HepG2 (cell line): ENCODE measurements around the gene HOXD3. TPM values are rescaled to one million over a fixed set of nuclear protein-coding genes. Genes with fewer than 3 reads are reported as not detected.
A peak's percentile ranks its signal among the peaks of the same experiment; 100 is the strongest.

ENCODE experiments used
- ATAC-seq: fragments of 200-7000 bp; cut with Tn5 transposase; 3 replicates; pipeline ENCODE4 v1.9.1; 2020; ENCODE audit warnings: mild to moderate bottlenecking, moderate library complexity
- BruUV-seq: library from RNA; stranded (reverse); fragments of 400-500 nt; replicated peaks from 2 replicates; lab custom pipeline; 2021; lab: Mats Ljungman, UMichigan
- CTCF ChIA-PET: fragments of 300-600 bp; formaldehyde crosslinking; extraction: SDS; loops from one replicate; lab custom pipeline; 2021; ENCODE audit warnings: low total read pairs, inconsistent platforms, low intra/inter-chr PET ratio; lab: Yijun Ruan, JAX
- POLR2A ChIA-PET: fragments of 350-600 bp; sonication (Branson Sonifier 250); formaldehyde crosslinking; loops from one replicate; lab custom pipeline; 2020; ENCODE audit warnings: antibody characterized with exemption, inconsistent platforms; lab: Yijun Ruan, JAX
- DNase-seq: peaks from one replicate; pipeline ENCODE4 v3.0.0-alpha.2; 2015; ENCODE audit warnings: low spot score
- FAIRE-seq: peaks from 3 replicates; lab custom pipeline; 2011; peaks lifted over from hg19 to GRCh38; lab: Jason Lieb, UNC
- H2AFZ ChIP-seq: one replicate; pipeline ENCODE4 v1.6.1; 2011; ENCODE audit warnings: low read length, inconsistent platforms
- H3K27ac ChIP-seq: fragments of 300-600 bp; 3 replicates; pipeline ENCODE4 v1.8.0; 2011; ENCODE audit warnings: mixed run types, mild to moderate bottlenecking, mixed read lengths, low read length, inconsistent platforms; ENCODE audit not compliant: insufficient read depth; ENCODE audit errors: extremely low read length
- H3K27me3 ChIP-seq, 2 experiments: fragments of 200-600 bp in 1 of 2; 2 replicates in 1 of 2; 3 replicates in 1 of 2; pipeline versions ENCODE4 v1.6.0 to v1.8.0; 2011; ENCODE audit warnings: low read length in 2 of 2, mild to moderate bottlenecking in 2 of 2, moderate library complexity in 2 of 2, inconsistent platforms in 1 of 2; ENCODE audit not compliant: insufficient read depth in 2 of 2, control insufficient read depth in 1 of 2
- H3K36me3 ChIP-seq, 2 experiments: fragments of 200-600 bp in 1 of 2; replicated peaks in 1 of 2; 2 replicates in 1 of 2; 3 replicates in 1 of 2; pipeline versions ENCODE4 v1.5.1 to v1.8.0; 2011; ENCODE audit warnings: low read length in 2 of 2, inconsistent platforms in 1 of 2; ENCODE audit not compliant: insufficient read depth in 2 of 2, control insufficient read depth in 1 of 2
- H3K4me1 ChIP-seq: 2 replicates; pipeline ENCODE4 v1.5.1; 2012; ENCODE audit warnings: low read length, inconsistent platforms; ENCODE audit not compliant: insufficient read depth
- H3K4me2 ChIP-seq: 2 replicates; pipeline ENCODE4 v1.6.0; 2011; ENCODE audit warnings: low read depth, low read length, inconsistent platforms
- H3K4me3 ChIP-seq, 3 experiments: fragments of 200-600 bp in 1 of 3; sonication (generic), shearing (Covaris generic) in 1 of 3; replicated peaks in 1 of 3; 2 replicates each; pipeline ENCODE4 v1.5.1; 2011 to 2016; ENCODE audit warnings: low read length in 3 of 3, inconsistent platforms in 2 of 3, low read depth in 2 of 3, mild to moderate bottlenecking in 2 of 3, control low read depth in 1 of 3, mixed read lengths in 1 of 3; ENCODE audit not compliant: insufficient read depth in 1 of 3
- H3K79me2 ChIP-seq: one replicate; pipeline ENCODE4 v1.6.1; 2011; ENCODE audit warnings: low read length, inconsistent platforms; ENCODE audit not compliant: insufficient read depth
- H3K9ac ChIP-seq: 2 replicates; pipeline ENCODE4 v1.6.0; 2011; ENCODE audit warnings: mild to moderate bottlenecking, low read depth, low read length, inconsistent platforms; ENCODE audit not compliant: insufficient read depth
- H3K9me3 ChIP-seq: 2 replicates; pipeline ENCODE4 v1.5.1; 2012; ENCODE audit warnings: mild to moderate bottlenecking, low read length
- H4K20me1 ChIP-seq: 2 replicates; pipeline ENCODE4 v1.6.0; 2011; ENCODE audit warnings: inconsistent platforms, mild to moderate bottlenecking, low read length, moderate library complexity; ENCODE audit not compliant: insufficient read depth
- ASH2L ChIP-seq: fragments of 300-600, 200-600 bp; sonication (generic); IDR thresholded peaks from 2 replicates; pipeline ENCODE4 v1.7.0; 2017; ENCODE audit warnings: low read depth, mild to moderate bottlenecking, moderate library complexity, mixed read lengths, low read length; ENCODE audit not compliant: insufficient read length
- BATF2 ChIP-seq: sonication (generic); formaldehyde crosslinking; IDR thresholded peaks from 2 replicates; pipeline ENCODE4 v1.8.0; 2022; ENCODE audit warnings: mild to moderate bottlenecking, missing genetic modification reagents, moderate library complexity
- CBX2 ChIP-seq, 2 experiments: fragments of 200-600 bp in 1 of 2; sonication (generic); formaldehyde crosslinking in 1 of 2; IDR thresholded peaks; 2 replicates each; pipeline versions ENCODE4 v1.7.0 to v1.8.1; 2018 to 2022; ENCODE audit warnings: low read depth in 2 of 2, low read length in 1 of 2, mild to moderate bottlenecking in 1 of 2, missing genetic modification reagents in 1 of 2
- EP300 ChIP-seq, 3 experiments: sonication (generic) in 1 of 3; formaldehyde crosslinking in 1 of 3; IDR thresholded peaks; 2 replicates each; pipeline versions ENCODE4 v1.5.1 to v1.6.1; 2011 to 2020; ENCODE audit warnings: low read depth in 2 of 3, low read length in 2 of 3, borderline replicate concordance in 1 of 3, improper control_type of control experiment in 1 of 3, mild to moderate bottlenecking in 1 of 3, missing genetic modification reagents in 1 of 3, moderate library complexity in 1 of 3
- HDAC1 ChIP-seq: sonication (generic); formaldehyde crosslinking; IDR thresholded peaks from 2 replicates; pipeline ENCODE4 v1.5.1; 2020; ENCODE audit warnings: mild to moderate bottlenecking, missing genetic modification reagents
- MEF2D ChIP-seq: sonication (generic); formaldehyde crosslinking; IDR thresholded peaks from 2 replicates; pipeline ENCODE4 v1.5.1; 2020; ENCODE audit warnings: mild to moderate bottlenecking, missing genetic modification reagents
- NFIB ChIP-seq: sonication (generic); formaldehyde crosslinking; IDR thresholded peaks from 2 replicates; pipeline ENCODE4 v1.9.0; 2021; ENCODE audit warnings: missing genetic modification reagents, mild to moderate bottlenecking, borderline replicate concordance
- NONO ChIP-seq, 2 experiments: fragments of 450-650 bp in 1 of 2; sonication (generic) in 1 of 2; formaldehyde crosslinking in 1 of 2; IDR thresholded peaks in 1 of 2; conservative IDR thresholded peaks in 1 of 2; 2 replicates each; pipeline versions ENCODE4 v1.6.1 to v1.8.0; 2017 to 2022; ENCODE audit warnings: mild to moderate bottlenecking in 1 of 2, missing genetic modification reagents in 1 of 2, moderate library complexity in 1 of 2
- SIN3A ChIP-seq: IDR thresholded peaks from 2 replicates; pipeline ENCODE4 v1.6.1; 2011; ENCODE audit warnings: low read depth, mild to moderate bottlenecking, control low read depth, low read length, borderline replicate concordance
- SMAD3 ChIP-seq: sonication (generic); formaldehyde crosslinking; IDR thresholded peaks from 2 replicates; pipeline ENCODE4 v1.4.0; 2020; ENCODE audit warnings: missing genetic modification reagents
- SOX13 ChIP-seq, 3 experiments: fragments of 450-650 bp in 1 of 3; sonication (generic) in 1 of 3; formaldehyde crosslinking in 1 of 3; IDR thresholded peaks in 2 of 3; conservative IDR thresholded peaks in 1 of 3; 2 replicates each; pipeline versions ENCODE4 v1.5.0 to v1.6.1; 2016 to 2020; ENCODE audit warnings: antibody characterized with exemption in 1 of 3, mild to moderate bottlenecking in 1 of 3, missing compliant biosample characterization in 1 of 3, missing genetic modification reagents in 1 of 3, moderate library complexity in 1 of 3
- SOX5 ChIP-seq: IDR thresholded peaks from 2 replicates; pipeline ENCODE4 v1.6.1; 2016; ENCODE audit warnings: borderline replicate concordance
- SOX6 ChIP-seq, 2 experiments: fragments of 450-650 bp in 1 of 2; sonication (generic) in 1 of 2; formaldehyde crosslinking in 1 of 2; IDR thresholded peaks; 2 replicates each; pipeline versions ENCODE4 v1.4.0 to v1.6.1; 2017 to 2020; ENCODE audit warnings: antibody characterized with exemption in 1 of 2, mild to moderate bottlenecking in 1 of 2, missing genetic modification reagents in 1 of 2
- TFAP4 ChIP-seq: sonication (generic); IDR thresholded peaks from 2 replicates; pipeline ENCODE4 v1.6.1; 2016; ENCODE audit warnings: low read depth, borderline replicate concordance
- ZFP37 ChIP-seq: sonication (generic); formaldehyde crosslinking; IDR thresholded peaks from 2 replicates; pipeline ENCODE4 v1.4.0; 2020; ENCODE audit warnings: missing genetic modification reagents, borderline replicate concordance
- ZNF121 ChIP-seq: sonication (generic); formaldehyde crosslinking; IDR thresholded peaks from 2 replicates; pipeline ENCODE4 v1.5.0; 2020; ENCODE audit warnings: mild to moderate bottlenecking, missing genetic modification reagents
- WGBS: methylation state at CpG from one replicate; pipeline ENCODE4 v1.1.6; 2017; ENCODE audit warnings: low lambda C conversion rate; 5-methylcytosine and 5-hydroxymethylcytosine counted together
- in situ Hi-C: cut with HindIII; loops from 2 replicates; pipeline ENCODE4 v1.10.0; 2017; ENCODE audit warnings: low pct_unique_long_range_greater_than_20kb; ENCODE audit not compliant: extremely low pct_ligation_motif_present
- intact Hi-C: fragments of 100-400 bp; cut with micrococcal nuclease; formaldehyde crosslinking; loops from one replicate; pipeline ENCODE4 v1.10.0; 2022; ENCODE audit not compliant: unreplicated experiment
- polyA plus RNA-seq, 8 experiments: library from polyadenylated mRNA; depleted of rRNA in 3 of 8; stranded (reverse) in 7 of 8; unstranded in 1 of 8; fragments of >200 nt; fragmentation: Illumina TruSeq in 4 of 8; extraction: Trizol in 4 of 8; gene quantifications; 2 replicates each; pipeline versions ENCODE4 v1.2.1 to v1.2.3, GENCODE V29; 2011 to 2016; ENCODE audit warnings: low read depth in 4 of 8, missing spikeins in 1 of 8, mixed read lengths in 1 of 8; ENCODE audit not compliant: insufficient read depth in 1 of 8
- total RNA-seq, 5 experiments: library from RNA; depleted of rRNA; stranded (reverse); fragments of >200 nt; fragmentation: Illumina TruSeq; extraction: Trizol; gene quantifications; 2 replicates each; pipeline ENCODE4 v1.2.3, GENCODE V29; 2016; ENCODE audit warnings: low read depth in 1 of 5

HOXD3 gene
- total and polyA plus RNA-seq, 2 of the 13 experiments (the other 11 are each of a cell fraction or from before 2014, with no cell fraction given), result 0.05 to 0.09 TPM

- TF ChIP-seq ZFP37 (no peak), SIN3A (no peak), ZNF121 (CRISPR knock-in tag) (no peak), BATF2 (CRISPR knock-in tag) (no peak), NONO (IDR thresholded peaks at IDR 0.05) (no peak), NONO (CRISPR knock-in tag; conservative IDR thresholded peaks at IDR 0.05) (no peak), SMAD3 (no peak), NFIB (CRISPR knock-in tag) (no peak)
Measured at GRCh38 chr2:176112375-176113302, 44.5 kb upstream of the HOXD3 start (continued).

- CTCF ChIA-PET, result no interaction called here
- no TSS peak for BruUV-seq
- H3K4me3 ChIP-seq, result no peak overlapping the region
- peak; percentile 45 for DNase-seq
- H3K9ac ChIP-seq, result no peak overlapping the region
- H3K27me3 ChIP-seq, result peaks cover 24 to 96% of the 10 kb centered on the region in 2 experiments; a peak in 4 of 5 replicates
- intact Hi-C loops, result loop anchor here (5.0 kb wide), 2 partner anchors 523 to 1033 kb away; no protein-coding TSS in a partner anchor
- H2AFZ ChIP-seq, result no peak overlapping the region
- in situ Hi-C loops, result no loop called here
- WGBS, result 23% methylated on average over 20 of the region's 26 CpGs
- TF ChIP-seq CBX2 (IDR thresholded peaks at IDR 0.05; ENCODE audit: low read depth, low read length) (no peak; the same call in 1 of the 2 replicates), CBX2 (CRISPR knock-in tag; IDR thresholded peaks at IDR 0.05; ENCODE audit: low read depth) (0 out of 2 replicates have a peak, but pooled peaks have one; percentile 20), SOX6 (IDR thresholded peaks at IDR 0.05) (no peak), SOX6 (CRISPR knock-in tag; IDR thresholded peaks at IDR 0.05) (peak; percentile 51; the same call in 1 of the 2 replicates), ASH2L (no peak), SOX5 (CRISPR knock-in tag) (peak; percentile 42; the same call in 1 of the 2 replicates), EP300 (IDR thresholded peaks at IDR 0.05; ENCODE audit: low read depth in 2 of 2, low read length in 2 of 2) (peak in 1 of 2 experiments; percentile 5; a peak in 1 of 4 replicates), EP300 (CRISPR knock-in tag; IDR thresholded peaks at IDR 0.05; ENCODE audit: borderline replicate concordance) (no peak), MEF2D (CRISPR knock-in tag) (no peak), HDAC1 (CRISPR knock-in tag) (peak; percentile 22; the same call in 1 of the 2 replicates), TFAP4 (peak; percentile 73), SOX13 (IDR thresholded peaks at IDR 0.05) (no peak), SOX13 (CRISPR knock-in tag; conservative IDR thresholded peaks at IDR 0.05 in 1 of 2, IDR thresholded peaks at IDR 0.05 in 1 of 2) (peak in 1 of 2 experiments; percentile 37; a peak in 1 of 4 replicates)
- ATAC-seq, result peak; percentile 24
- FAIRE-seq, result no peak
- no peaks in the 10 kb centered on the region for H3K36me3 ChIP-seq
- no peaks in the 10 kb centered on the region for H3K79me2 ChIP-seq
- no peak overlapping the region for H3K27ac ChIP-seq
- H4K20me1 ChIP-seq, result no peaks in the 10 kb centered on the region
- H3K9me3 ChIP-seq, result no peaks in the 10 kb centered on the region
- 0 out of 2 replicates have a peak overlapping the region, but pooled peaks have one; percentile 5 for H3K4me2 ChIP-seq
- POLR2A ChIA-PET, result no interaction called here
- H3K4me1 ChIP-seq, result peaks cover 14% of the 10 kb centered on the region
Measured at GRCh38 chr2:176114120-176114929, 42.8 kb upstream of the HOXD3 start.
